GM18858 (cell line): ENCODE results near the gene HOXC11.

Experiments
- ATAC-seq: cut with Tn5 transposase; IDR thresholded peaks from one replicate; pipeline ENCODE4 v1.9.1; 2021; ENCODE audit not compliant: unreplicated experiment

Gene HOXC11

GRCh38 chr12:53941750-53942149, 31.2 kb upstream of the HOXC11 start:
- no peak for ATAC-seq

GRCh38 chr12:53942467-53942997, 30.4 kb upstream of the HOXC11 start:
- no peak for ATAC-seq

- ATAC-seq: no peak
These were observed 28.7 kb upstream of the HOXC11 start for GRCh38 chr12:53944209-53944608.

- ATAC-seq: no peak
These were observed 27.7 kb upstream of the HOXC11 start for GRCh38 chr12:53944907-53945847.

- no peak for ATAC-seq
These were observed 25.2 kb upstream of the HOXC11 start for GRCh38 chr12:53947743-53948142.

- no peak for ATAC-seq
These were observed 24.0 kb upstream of the HOXC11 start for GRCh38 chr12:53948650-53949593.

GRCh38 chr12:53949631-53950436, 23.1 kb upstream of the HOXC11 start:
- ATAC-seq: no peak

- no peak for ATAC-seq
These were observed 22.5 kb upstream of the HOXC11 start for GRCh38 chr12:53950437-53950773.

- no peak for ATAC-seq
These were observed 21.9 kb upstream of the HOXC11 start for GRCh38 chr12:53950789-53951576.

- ATAC-seq: no peak
These were observed 21.2 kb upstream of the HOXC11 start for GRCh38 chr12:53951577-53952334.

- ATAC-seq: no peak
These were observed 20.6 kb upstream of the HOXC11 start for GRCh38 chr12:53952335-53952694.

- ATAC-seq: no peak
These were observed 19.8 kb upstream of the HOXC11 start for GRCh38 chr12:53952871-53953734.

- no peak for ATAC-seq
These were observed 18.9 kb upstream of the HOXC11 start for GRCh38 chr12:53953831-53954693.

- no peak for ATAC-seq
These were observed 18.3 kb upstream of the HOXC11 start, which contains the start of gene HOXC12 for GRCh38 chr12:53954694-53955035. Gene HOXC12 (plus strand): TSS chr12:53954903. CDS start chr12:53954930, 27 bp downstream.

- no peak for ATAC-seq
These were observed 17.7 kb upstream of the HOXC11 start for GRCh38 chr12:53955036-53955775.

- no peak for ATAC-seq
These were observed 17.1 kb upstream of the HOXC11 start for GRCh38 chr12:53955776-53956250.
